ENCODE data around the gene ATP6V1E1.

DNA sequence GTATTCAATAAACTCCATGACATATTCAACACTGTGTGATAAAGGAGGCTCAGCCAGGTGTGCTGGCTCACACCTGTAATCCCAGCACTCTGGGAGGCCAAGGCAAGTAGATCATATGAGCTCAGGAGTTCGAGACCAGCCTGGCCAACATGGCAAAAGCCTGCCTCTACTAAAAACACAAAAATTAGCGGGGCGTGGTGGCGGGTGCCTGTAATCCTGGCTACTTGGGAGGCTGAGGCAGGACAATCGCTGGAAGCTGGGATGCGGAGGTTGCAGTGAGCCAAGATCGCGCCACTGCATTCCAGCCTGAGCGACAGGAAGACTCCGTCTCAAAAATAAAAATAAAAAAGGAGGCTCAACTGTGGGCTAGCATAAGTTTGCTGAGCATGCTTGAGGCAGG, 69.4 kb downstream of the ATP6V1E1 start:
- TF ChIP-seq, protein P1, sequence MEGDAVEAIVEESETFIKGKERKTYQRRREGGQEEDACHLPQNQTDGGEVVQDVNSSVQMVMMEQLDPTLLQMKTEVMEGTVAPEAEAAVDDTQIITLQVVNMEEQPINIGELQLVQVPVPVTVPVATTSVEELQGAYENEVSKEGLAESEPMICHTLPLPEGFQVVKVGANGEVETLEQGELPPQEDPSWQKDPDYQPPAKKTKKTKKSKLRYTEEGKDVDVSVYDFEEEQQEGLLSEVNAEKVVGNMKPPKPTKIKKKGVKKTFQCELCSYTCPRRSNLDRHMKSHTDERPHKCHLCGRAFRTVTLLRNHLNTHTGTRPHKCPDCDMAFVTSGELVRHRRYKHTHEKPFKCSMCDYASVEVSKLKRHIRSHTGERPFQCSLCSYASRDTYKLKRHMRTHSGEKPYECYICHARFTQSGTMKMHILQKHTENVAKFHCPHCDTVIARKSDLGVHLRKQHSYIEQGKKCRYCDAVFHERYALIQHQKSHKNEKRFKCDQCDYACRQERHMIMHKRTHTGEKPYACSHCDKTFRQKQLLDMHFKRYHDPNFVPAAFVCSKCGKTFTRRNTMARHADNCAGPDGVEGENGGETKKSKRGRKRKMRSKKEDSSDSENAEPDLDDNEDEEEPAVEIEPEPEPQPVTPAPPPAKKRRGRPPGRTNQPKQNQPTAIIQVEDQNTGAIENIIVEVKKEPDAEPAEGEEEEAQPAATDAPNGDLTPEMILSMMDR (IDR thresholded peaks at IDR 0.05), result no peak
- no peak for TF ChIP-seq POLR2A (IDR thresholded peaks at IDR 0.05)

Measured in adrenal gland (tissue), 5 donors.